Caco-2 (cell line): Measurements from ENCODE around the gene C19orf53. TPM values are rescaled to one million over a fixed set of nuclear protein-coding genes. Genes with fewer than 3 reads are reported as not detected.
A peak's percentile ranks its signal among the peaks of the same experiment; 100 is the strongest.

Source experiments
- BruUV-seq: library from RNA; stranded (reverse); fragments of 400-500 nt; replicated peaks from 2 replicates; lab custom pipeline; 2021; lab: Mats Ljungman, UMichigan
- CTCF ChIA-PET: fragments of 300-600 bp; sonication (Branson Sonifier 250); formaldehyde crosslinking; loops from one replicate; lab custom pipeline; 2022; ENCODE audit warnings: antibody characterized with exemption; lab: Charles Lee
- POLR2A ChIA-PET: fragments of 300-600 bp; sonication (Branson Sonifier 250); formaldehyde crosslinking; loops from one replicate; lab custom pipeline; 2022; ENCODE audit warnings: antibody characterized with exemption; lab: Charles Lee
- DNase-seq, 2 experiments: peaks; one replicate each; pipeline versions ENCODE4 v3.0.0 to v3.0.0-alpha.2; 2020 to 2022
- H3K27me3 ChIP-seq: replicated peaks from 2 replicates; pipeline ENCODE4 v1.6.0; 2011; ENCODE audit warnings: low read length; ENCODE audit not compliant: control insufficient read depth, insufficient read depth
- H3K36me3 ChIP-seq: 2 replicates; pipeline ENCODE4 v1.5.1; 2011; ENCODE audit warnings: low read length; ENCODE audit not compliant: control insufficient read depth, insufficient read depth
- H3K4me1 ChIP-seq: fragments of 250-450 bp; sonication (Bioruptor Pico); 2 replicates; pipeline ENCODE4 v1.5.1; 2020; ENCODE audit warnings: mild to moderate bottlenecking
- H3K4me3 ChIP-seq: 2 replicates; pipeline ENCODE4 v1.5.1; 2011; ENCODE audit warnings: low read depth, mild to moderate bottlenecking, control low read depth, low read length
- H3K9me3 ChIP-seq: fragments of 250-450 bp; sonication (Bioruptor Pico); 2 replicates; pipeline ENCODE4 v1.5.1; 2020; ENCODE audit warnings: mild to moderate bottlenecking, moderate library complexity
- H3K27ac Mint-ChIP-seq: one replicate; pipeline ENCODE4 v1.8.0; 2022; ENCODE audit warnings: mixed read lengths; ENCODE audit not compliant: unreplicated experiment
- H3K27me3 Mint-ChIP-seq: one replicate; pipeline ENCODE4 v1.8.0; 2022; ENCODE audit warnings: mixed read lengths; ENCODE audit not compliant: insufficient read depth, unreplicated experiment
- H3K36me3 Mint-ChIP-seq: one replicate; pipeline ENCODE4 v1.8.0; 2022; ENCODE audit warnings: mild to moderate bottlenecking, mixed read lengths; ENCODE audit not compliant: insufficient read depth, unreplicated experiment
- H3K4me1 Mint-ChIP-seq: one replicate; pipeline ENCODE4 v1.8.0; 2022; ENCODE audit warnings: low read depth, mixed read lengths; ENCODE audit not compliant: unreplicated experiment
- H3K4me3 Mint-ChIP-seq: one replicate; pipeline ENCODE4 v1.8.0; 2022; ENCODE audit warnings: mild to moderate bottlenecking, moderate library complexity, mixed read lengths; ENCODE audit not compliant: unreplicated experiment
- H3K9me3 Mint-ChIP-seq: one replicate; pipeline ENCODE4 v1.8.0; 2022; ENCODE audit warnings: mixed read lengths; ENCODE audit not compliant: unreplicated experiment
- CTCF ChIP-seq, 2 experiments: fragments of 200-600 bp in 1 of 2; IDR thresholded peaks; 1 replicate in 1 of 2; 2 replicates in 1 of 2; pipeline versions ENCODE4 v1.5.1 to v1.8.0; 2011 to 2022; ENCODE audit warnings: antibody characterized with exemption in 1 of 2, control low read depth in 1 of 2, inconsistent platforms in 1 of 2, low read depth in 1 of 2, low read length in 1 of 2, mild to moderate bottlenecking in 1 of 2, moderate library complexity in 1 of 2; ENCODE audit not compliant: insufficient read depth in 1 of 2, severe bottlenecking in 1 of 2, unreplicated experiment in 1 of 2
- intact Hi-C: fragments of 100-400 bp; cut with micrococcal nuclease; formaldehyde crosslinking; loops from one replicate; pipeline ENCODE4 v1.10.0; 2022; ENCODE audit not compliant: unreplicated experiment
- total RNA-seq: library from RNA; stranded (reverse); gene quantifications from 2 replicates; pipeline ENCODE4 v1.2.3, GENCODE V29; 2022

The C19orf53 gene
- total RNA-seq, 1 experiment from 2014 or later = 113 TPM

- no peaks in the 10 kb centered on the region for H3K27me3 ChIP-seq
- Mint-ChIP-seq H3K36me3 (peaks cover 13% of the 10 kb centered on the region), H3K4me3 (peak overlapping the region; percentile 76), H3K9me3 (peaks cover 10% of the 10 kb centered on the region), H3K27me3 (no peaks in the 10 kb centered on the region), H3K4me1 (no peaks in the 10 kb centered on the region), H3K27ac (peak overlapping the region; percentile 45)
- ChIA-PET POLR2A (interaction anchor here (0.6 to 1.3 kb wide), 5 partner anchors 22 to 44 kb away, joined by 3 to 6 read pairs (median 4); partner anchors contain the start of genes C19orf53 and ZSWIM4), CTCF (interaction anchor here (0.5 to 1.2 kb wide), 6 partner anchors 30 to 487 kb away, joined by 3 to 8 read pairs (median 3); partner anchors contain the start of gene ASF1B)
- no peaks in the 10 kb centered on the region for H3K4me1 ChIP-seq
- H3K4me3 ChIP-seq = peak overlapping the region; percentile 70
- peak; percentile 87 to 90 for DNase-seq
- TF ChIP-seq CTCF (IDR thresholded peaks at IDR 0.05; ENCODE audit: insufficient read depth in 1 of 2, low read depth in 1 of 2, low read length in 1 of 2, severe bottlenecking in 1 of 2, unreplicated experiment in 1 of 2) = no peak
- intact Hi-C loops = no loop called here
- BruUV-seq = no TSS peak
- H3K36me3 ChIP-seq = peaks cover 2% of the 10 kb centered on the region; the same call in 1 of the 2 replicates
- no peaks in the 10 kb centered on the region for H3K9me3 ChIP-seq
These were observed 43.5 kb downstream of the C19orf53 start for GRCh38 chr19:13817615-13818371.

DNA sequence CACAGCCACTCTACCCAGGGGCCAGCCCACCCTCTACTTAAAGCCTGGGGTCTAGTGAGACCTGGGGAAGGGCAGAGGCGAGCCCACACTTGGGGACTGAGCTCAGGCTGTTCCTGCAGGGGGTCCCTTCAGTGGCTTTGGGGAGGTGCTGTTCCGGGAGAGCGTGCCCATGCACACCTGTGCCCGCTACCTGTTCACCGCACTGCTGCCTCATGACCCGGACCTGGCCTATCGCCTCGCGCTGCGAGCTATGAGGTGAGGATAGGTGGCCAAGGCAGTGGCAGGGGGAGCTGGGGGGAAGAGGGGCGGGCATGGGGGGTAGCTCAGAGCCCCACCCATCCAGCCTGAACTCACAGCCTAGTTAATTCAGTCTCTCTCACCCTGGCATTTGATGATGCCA is 45.0 kb downstream of the C19orf53 start:
- TF ChIP-seq CTCF (IDR thresholded peaks at IDR 0.05; ENCODE audit: insufficient read depth in 1 of 2, low read depth in 1 of 2, low read length in 1 of 2, severe bottlenecking in 1 of 2, unreplicated experiment in 1 of 2) = no peak
- ChIA-PET POLR2A (no interaction called here), CTCF (interaction anchor here (0.6 kb wide), 1 partner anchor 43 kb away, joined by 3 read pairs; no protein-coding TSS in a partner anchor)
- Histone ChIP-seq H3K9me3 (no peaks in the 10 kb centered on the region), H3K4me3 (no peak overlapping the region), H3K27me3 (no peaks in the 10 kb centered on the region), H3K4me1 (no peaks in the 10 kb centered on the region), H3K36me3 (peaks cover 2% of the 10 kb centered on the region; the same call in 1 of the 2 replicates)
- Mint-ChIP-seq H3K27me3 (no peaks in the 10 kb centered on the region), H3K36me3 (peaks cover 19% of the 10 kb centered on the region), H3K9me3 (no peaks in the 10 kb centered on the region), H3K4me1 (no peaks in the 10 kb centered on the region), H3K27ac (no peak overlapping the region), H3K4me3 (no peak overlapping the region)
- no TSS peak for BruUV-seq
- intact Hi-C loops = no loop called here
- DNase-seq = no peak

GRCh38 chr19:13821292-13821691 is 47.0 kb downstream of the C19orf53 start:
- Histone ChIP-seq H3K4me3 (no peak overlapping the region), H3K9me3 (no peaks in the 10 kb centered on the region), H3K4me1 (no peaks in the 10 kb centered on the region), H3K36me3 (peaks cover 2% of the 10 kb centered on the region; the same call in 1 of the 2 replicates), H3K27me3 (no peaks in the 10 kb centered on the region)
- Mint-ChIP-seq H3K4me1 (peaks cover 5% of the 10 kb centered on the region), H3K27me3 (no peaks in the 10 kb centered on the region), H3K36me3 (peaks cover 26% of the 10 kb centered on the region), H3K4me3 (no peak overlapping the region), H3K27ac (no peak overlapping the region), H3K9me3 (no peaks in the 10 kb centered on the region)
- no peak for TF ChIP-seq CTCF (IDR thresholded peaks at IDR 0.05; ENCODE audit: insufficient read depth in 1 of 2, low read depth in 1 of 2, low read length in 1 of 2, severe bottlenecking in 1 of 2, unreplicated experiment in 1 of 2)
- BruUV-seq = no TSS peak
- POLR2A ChIA-PET = interaction anchor here (0.7 kb wide), 1 partner anchor 14 kb away, joined by 3 read pairs; no protein-coding TSS in a partner anchor
- DNase-seq = no peak
- CTCF ChIA-PET = no interaction called here
- intact Hi-C loops = no loop called here
